OCI-LY3 (cell line): ENCODE measurements around the gene GDAP2.

ENCODE experiments used
- H2AFZ ChIP-seq: fragments of 200-600, 300-600 bp; shearing (Covaris generic); 2 replicates; pipeline ENCODE4 v1.6.0; 2014; ENCODE audit warnings: antibody characterized with exemption, low read depth, low read length
- H3K27ac ChIP-seq: fragments of 200-600, 300-600 bp; sonication (generic); 2 replicates; pipeline ENCODE4 v1.5.1; 2014; ENCODE audit warnings: mild to moderate bottlenecking, low read length, moderate library complexity, mixed read lengths
- H3K27me3 ChIP-seq: fragments of 200-600, 300-600 bp; sonication (generic); 2 replicates; pipeline ENCODE4 v1.6.1; 2014; ENCODE audit warnings: low read depth, low read length, mixed read lengths
- H3K36me3 ChIP-seq: fragments of 200-600, 300-600 bp; sonication (generic); replicated peaks from 2 replicates; pipeline ENCODE3; 2014; ENCODE audit warnings: low read depth, low read length, mixed read lengths
- H3K4me1 ChIP-seq: fragments of 300-600, 200-600 bp; sonication (generic); 2 replicates; pipeline ENCODE4 v1.6.1; 2014; ENCODE audit warnings: low read length, mixed read lengths
- H3K4me2 ChIP-seq: fragments of 200-600, 300-600 bp; sonication (generic); 2 replicates; pipeline ENCODE4 v1.6.1; 2014; ENCODE audit warnings: low read length, mixed read lengths
- H3K4me3 ChIP-seq: fragments of 300-600, 200-600 bp; sonication (generic); 2 replicates; pipeline ENCODE4 v1.5.1; 2014; ENCODE audit warnings: antibody characterized with exemption, mild to moderate bottlenecking, low read length, moderate library complexity
- H3K79me2 ChIP-seq: fragments of 300-600, 200-600 bp; shearing (Covaris generic); 2 replicates; pipeline ENCODE4 v1.6.1; 2014; ENCODE audit warnings: mild to moderate bottlenecking, low read length, mixed read lengths
- H3K9ac ChIP-seq: fragments of 300-600, 200-600 bp; shearing (Covaris generic); 2 replicates; pipeline ENCODE4 v1.6.0; 2014; ENCODE audit warnings: mild to moderate bottlenecking, low read length, moderate library complexity
- H3K9me3 ChIP-seq: fragments of 200-600, 300-600 bp; shearing (Covaris generic); 2 replicates; pipeline ENCODE4 v1.6.1; 2014; ENCODE audit warnings: low read length, mixed read lengths; ENCODE audit not compliant: insufficient read depth
- H4K20me1 ChIP-seq: fragments of 200-600, 300-600 bp; sonication (generic); 2 replicates; pipeline ENCODE4 v1.6.1; 2016; ENCODE audit warnings: low read length, mixed read lengths; ENCODE audit not compliant: insufficient read depth
- EZH2phosphoT487 ChIP-seq: fragments of 200-600 bp; shearing (Covaris generic); IDR thresholded peaks from 2 replicates; pipeline ENCODE4 v1.6.1; 2018; ENCODE audit warnings: antibody characterized with exemption, mixed run types, low read depth
- TF ChIP-seq, protein P1 (sequence below): fragments of 200-600, 300-600 bp; sonication (generic); IDR thresholded peaks from 2 replicates; pipeline ENCODE4 v1.5.1; 2014; ENCODE audit warnings: antibody characterized with exemption, low read length, low read depth

GDAP2 gene

DNA sequence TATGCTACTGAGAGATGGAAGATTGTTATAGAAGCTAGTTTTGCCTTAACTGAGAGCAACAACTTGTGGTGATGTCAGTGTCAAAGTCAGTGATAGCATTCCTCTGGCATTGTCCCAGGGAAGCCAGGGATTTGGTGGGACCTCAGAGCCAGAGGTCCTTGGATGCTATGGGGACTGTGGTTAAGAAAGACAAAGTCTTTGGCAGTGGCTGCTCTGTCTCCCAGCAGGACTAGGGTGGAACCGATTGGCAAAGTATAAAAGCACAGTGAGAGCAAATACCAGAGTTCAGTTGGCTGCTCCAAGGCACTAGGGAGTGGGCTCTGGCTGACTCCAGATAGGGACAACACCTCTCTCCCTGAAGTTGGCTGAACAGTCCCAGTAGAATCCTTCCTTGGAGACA lies 104.8 kb downstream of the GDAP2 start:
- Histone ChIP-seq H3K4me2 (no peak overlapping the region), H3K36me3 (no peaks in the 10 kb centered on the region), H3K27ac (no peak overlapping the region), H3K9ac (no peak overlapping the region), H3K79me2 (no peaks in the 10 kb centered on the region), H4K20me1 (no peaks in the 10 kb centered on the region), H3K27me3 (no peaks in the 10 kb centered on the region), H3K4me3 (no peak overlapping the region), H3K4me1 (no peaks in the 10 kb centered on the region), H3K9me3 (no peaks in the 10 kb centered on the region), H2AFZ (no peak overlapping the region)
- TF ChIP-seq, protein P1, sequence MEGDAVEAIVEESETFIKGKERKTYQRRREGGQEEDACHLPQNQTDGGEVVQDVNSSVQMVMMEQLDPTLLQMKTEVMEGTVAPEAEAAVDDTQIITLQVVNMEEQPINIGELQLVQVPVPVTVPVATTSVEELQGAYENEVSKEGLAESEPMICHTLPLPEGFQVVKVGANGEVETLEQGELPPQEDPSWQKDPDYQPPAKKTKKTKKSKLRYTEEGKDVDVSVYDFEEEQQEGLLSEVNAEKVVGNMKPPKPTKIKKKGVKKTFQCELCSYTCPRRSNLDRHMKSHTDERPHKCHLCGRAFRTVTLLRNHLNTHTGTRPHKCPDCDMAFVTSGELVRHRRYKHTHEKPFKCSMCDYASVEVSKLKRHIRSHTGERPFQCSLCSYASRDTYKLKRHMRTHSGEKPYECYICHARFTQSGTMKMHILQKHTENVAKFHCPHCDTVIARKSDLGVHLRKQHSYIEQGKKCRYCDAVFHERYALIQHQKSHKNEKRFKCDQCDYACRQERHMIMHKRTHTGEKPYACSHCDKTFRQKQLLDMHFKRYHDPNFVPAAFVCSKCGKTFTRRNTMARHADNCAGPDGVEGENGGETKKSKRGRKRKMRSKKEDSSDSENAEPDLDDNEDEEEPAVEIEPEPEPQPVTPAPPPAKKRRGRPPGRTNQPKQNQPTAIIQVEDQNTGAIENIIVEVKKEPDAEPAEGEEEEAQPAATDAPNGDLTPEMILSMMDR, result no peak
- TF ChIP-seq EZH2phosphoT487, result no peak

DNA sequence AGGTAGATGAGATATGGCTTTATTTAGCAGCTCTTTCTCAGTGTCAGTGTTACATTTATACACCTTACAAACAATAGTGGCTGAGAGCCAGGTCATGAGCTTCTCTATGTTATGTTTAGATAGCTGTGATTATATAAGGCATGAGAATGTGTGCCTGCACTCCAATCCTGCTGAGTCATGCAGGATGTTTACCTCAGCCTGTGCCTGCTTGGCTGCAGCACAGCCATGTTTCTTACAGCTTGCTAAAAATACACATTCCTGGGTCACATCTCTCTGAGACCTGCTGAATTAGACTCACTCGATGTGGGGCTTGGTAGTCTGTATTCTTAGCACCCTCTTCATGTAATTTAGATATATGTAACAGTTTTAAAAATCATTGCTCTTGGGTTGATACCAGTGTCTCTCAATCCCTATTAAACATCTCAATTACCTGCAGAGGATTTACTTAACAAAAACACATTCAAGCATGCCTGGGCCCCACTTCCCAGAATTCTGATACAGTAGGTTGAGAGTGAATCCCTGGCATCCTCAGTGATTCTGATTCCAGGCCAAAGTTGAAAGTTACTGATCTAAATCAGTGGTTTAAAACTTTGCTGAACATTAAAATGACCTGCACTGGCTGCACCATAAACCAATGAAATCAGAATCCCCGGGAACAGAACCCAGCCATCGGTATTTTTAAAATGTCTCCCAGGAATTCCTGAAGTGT lies 107.5 kb downstream of the GDAP2 start:
- Histone ChIP-seq H3K9me3 (no peaks in the 10 kb centered on the region), H2AFZ (no peak overlapping the region), H3K4me2 (no peak overlapping the region), H3K4me1 (no peaks in the 10 kb centered on the region), H3K9ac (no peak overlapping the region), H3K27me3 (no peaks in the 10 kb centered on the region), H4K20me1 (no peaks in the 10 kb centered on the region), H3K36me3 (no peaks in the 10 kb centered on the region), H3K4me3 (no peak overlapping the region), H3K79me2 (no peaks in the 10 kb centered on the region), H3K27ac (no peak overlapping the region)
- TF ChIP-seq, protein P1, result no peak
- no peak for TF ChIP-seq EZH2phosphoT487

DNA sequence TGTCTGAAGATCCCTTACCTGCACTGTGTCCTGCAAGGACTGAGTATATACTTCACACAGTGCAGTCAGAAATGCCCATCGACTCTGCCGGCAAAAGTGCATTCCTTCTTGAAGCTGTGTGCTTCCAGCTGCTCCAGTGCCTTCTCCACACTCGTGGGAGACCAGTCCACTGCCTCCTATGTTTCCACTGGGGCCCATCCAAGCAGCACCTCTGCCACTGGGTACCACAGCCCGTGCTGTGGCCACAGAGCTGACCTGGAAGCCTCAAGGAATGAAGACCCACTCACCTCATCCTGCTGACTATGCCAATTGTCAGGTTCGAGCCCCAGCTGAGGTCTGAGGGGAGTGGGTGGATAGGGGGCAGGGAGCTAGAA lies 108.1 kb downstream of the GDAP2 start:
- Histone ChIP-seq H3K4me2 (no peak overlapping the region), H3K27ac (no peak overlapping the region), H4K20me1 (no peaks in the 10 kb centered on the region), H3K4me3 (no peak overlapping the region), H2AFZ (no peak overlapping the region), H3K9me3 (no peaks in the 10 kb centered on the region), H3K27me3 (no peaks in the 10 kb centered on the region), H3K4me1 (no peaks in the 10 kb centered on the region), H3K36me3 (no peaks in the 10 kb centered on the region), H3K79me2 (no peaks in the 10 kb centered on the region), H3K9ac (no peak overlapping the region)
- TF ChIP-seq EZH2phosphoT487, result no peak
- TF ChIP-seq, protein P1, result no peak

DNA sequence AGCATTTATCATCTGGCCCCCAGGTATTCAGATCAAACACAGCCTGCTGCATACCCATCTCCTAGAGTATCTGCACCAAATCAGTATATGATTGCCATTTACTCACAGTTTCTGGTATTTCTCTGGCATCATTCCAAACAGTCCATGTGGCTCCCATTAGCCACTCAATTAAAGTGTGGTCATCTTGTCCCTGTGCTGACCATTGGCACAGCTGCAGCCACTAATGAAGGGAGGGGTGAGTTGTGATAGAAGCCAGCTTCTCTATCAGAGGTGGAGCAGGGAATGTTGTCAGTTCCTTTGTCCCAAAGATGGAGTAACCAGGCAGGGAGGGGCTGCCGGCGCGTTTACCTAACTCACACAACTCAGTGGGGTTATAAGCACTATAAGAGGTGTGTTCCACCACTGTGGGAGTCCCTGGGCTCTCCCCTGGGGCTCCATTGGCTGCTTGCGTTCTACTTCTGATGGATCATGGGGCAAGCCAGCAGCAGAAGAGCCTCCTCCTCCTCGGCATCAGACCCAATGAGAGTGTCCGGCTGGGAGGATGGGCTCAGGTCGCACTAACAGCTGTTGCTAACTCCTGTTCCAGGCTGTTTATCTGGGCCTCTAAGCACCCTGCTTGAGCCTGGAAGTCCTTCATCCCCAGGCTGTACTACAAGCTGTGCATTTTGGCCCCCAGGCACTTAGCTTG lies 108.6 kb downstream of the GDAP2 start:
- no peaks in the 10 kb centered on the region for H3K79me2 ChIP-seq
- H3K36me3 ChIP-seq, result no peaks in the 10 kb centered on the region
- no peaks in the 10 kb centered on the region for H3K4me1 ChIP-seq
- no peak overlapping the region for H3K4me3 ChIP-seq
- no peaks in the 10 kb centered on the region for H3K9me3 ChIP-seq
- H3K27me3 ChIP-seq, result no peaks in the 10 kb centered on the region
- no peak overlapping the region for H2AFZ ChIP-seq
- no peak overlapping the region for H3K4me2 ChIP-seq
- H4K20me1 ChIP-seq, result no peaks in the 10 kb centered on the region
- H3K9ac ChIP-seq, result no peak overlapping the region
- H3K27ac ChIP-seq, result no peak overlapping the region
- TF ChIP-seq, protein P1, result no peak
- no peak for TF ChIP-seq EZH2phosphoT487
